22Rv1 (cell line): Measurements from ENCODE around the gene GATAD2A.

Source experiments
- ZFX ChIP-seq: fragments of 450-650 bp; IDR thresholded peaks from 2 replicates; pipeline ENCODE4 v1.6.1; 2017; ENCODE audit warnings: antibody characterized with exemption, borderline replicate concordance
- TF ChIP-seq, protein P1 (sequence below): fragments of 450-650 bp; IDR thresholded peaks from 2 replicates; pipeline ENCODE4 v1.5.1; 2017; ENCODE audit warnings: mild to moderate bottlenecking

DNA sequence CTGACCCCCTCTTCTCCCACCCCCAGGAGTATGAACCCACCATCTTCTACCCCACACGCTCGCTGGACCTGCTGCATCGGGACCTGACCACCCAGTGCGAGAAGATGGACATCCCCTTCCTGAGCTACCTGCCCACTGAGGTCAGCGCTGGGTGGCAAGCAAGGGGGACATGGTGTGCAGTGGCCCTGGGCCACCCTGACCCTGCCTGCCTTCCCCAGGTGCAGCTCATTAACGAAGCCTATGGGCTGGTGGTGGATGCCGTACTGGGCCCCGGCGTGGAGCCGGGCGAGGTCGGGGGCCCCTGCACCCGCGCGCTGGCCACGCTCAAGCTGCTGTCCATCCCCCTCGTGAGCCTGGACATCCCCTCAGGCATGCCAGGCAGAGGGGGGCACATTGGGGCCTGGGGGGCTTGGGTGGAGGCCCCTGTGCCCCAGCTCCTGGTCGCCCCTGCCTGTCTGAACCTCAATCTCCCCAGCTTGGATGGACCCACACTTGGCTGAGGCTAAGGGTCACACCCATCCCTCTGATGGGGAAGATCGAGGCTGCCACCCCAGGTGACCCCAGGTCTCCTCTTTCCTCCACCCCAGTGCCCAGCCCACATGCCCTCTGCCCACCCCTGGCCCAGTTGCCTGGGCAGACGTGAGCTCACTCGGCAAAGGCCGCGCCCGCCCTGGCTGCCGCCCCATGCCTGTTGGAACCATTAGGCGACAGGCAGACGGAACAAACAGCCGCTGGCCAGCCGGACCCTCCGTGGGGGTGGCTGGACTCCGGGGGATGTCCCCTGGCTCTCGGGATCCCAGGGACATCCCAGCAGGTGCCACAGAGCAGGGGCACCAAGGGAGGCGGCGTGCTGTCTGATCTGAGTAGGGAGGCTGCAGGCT is 130.1 kb downstream of the GATAD2A start:
- TF ChIP-seq, protein P1, sequence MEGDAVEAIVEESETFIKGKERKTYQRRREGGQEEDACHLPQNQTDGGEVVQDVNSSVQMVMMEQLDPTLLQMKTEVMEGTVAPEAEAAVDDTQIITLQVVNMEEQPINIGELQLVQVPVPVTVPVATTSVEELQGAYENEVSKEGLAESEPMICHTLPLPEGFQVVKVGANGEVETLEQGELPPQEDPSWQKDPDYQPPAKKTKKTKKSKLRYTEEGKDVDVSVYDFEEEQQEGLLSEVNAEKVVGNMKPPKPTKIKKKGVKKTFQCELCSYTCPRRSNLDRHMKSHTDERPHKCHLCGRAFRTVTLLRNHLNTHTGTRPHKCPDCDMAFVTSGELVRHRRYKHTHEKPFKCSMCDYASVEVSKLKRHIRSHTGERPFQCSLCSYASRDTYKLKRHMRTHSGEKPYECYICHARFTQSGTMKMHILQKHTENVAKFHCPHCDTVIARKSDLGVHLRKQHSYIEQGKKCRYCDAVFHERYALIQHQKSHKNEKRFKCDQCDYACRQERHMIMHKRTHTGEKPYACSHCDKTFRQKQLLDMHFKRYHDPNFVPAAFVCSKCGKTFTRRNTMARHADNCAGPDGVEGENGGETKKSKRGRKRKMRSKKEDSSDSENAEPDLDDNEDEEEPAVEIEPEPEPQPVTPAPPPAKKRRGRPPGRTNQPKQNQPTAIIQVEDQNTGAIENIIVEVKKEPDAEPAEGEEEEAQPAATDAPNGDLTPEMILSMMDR, result no peak
- TF ChIP-seq ZFX, result no peak
